ENCODE data around the gene SNUPN. TPM values are rescaled to one million over a fixed set of nuclear protein-coding genes. Genes with fewer than 3 reads are reported as not detected.

Gene SNUPN
- total and polyA plus RNA-seq, 2 of the 8 experiments (the other 6 are each of a cell fraction or from before 2014, with no cell fraction given), result 13.3 to 28.2 TPM

DNA sequence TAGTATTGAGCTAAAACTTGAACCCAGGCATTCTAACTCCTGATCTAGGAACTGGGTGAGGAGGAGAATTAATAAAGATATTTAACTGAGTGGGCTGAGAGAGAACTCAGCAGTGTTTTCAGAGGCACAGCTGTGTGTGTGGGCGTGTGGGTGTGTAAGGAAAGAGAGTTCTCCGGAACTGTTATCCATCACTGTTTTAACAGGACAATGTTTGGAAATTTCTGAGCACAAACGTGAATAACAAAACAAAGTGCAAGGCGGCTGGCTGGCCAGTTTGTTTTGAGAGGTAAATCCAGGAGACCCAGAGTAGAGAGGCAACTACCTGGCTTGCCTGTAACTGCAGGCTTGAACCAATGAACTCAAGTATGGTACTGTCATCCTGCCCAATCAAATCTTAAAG, 41.4 kb downstream of the SNUPN start:
- no peak overlapping the region for H3K27ac ChIP-seq (ENCODE audit: low read depth, low read length)
- no peak for FAIRE-seq

More for the DNA sequence above, 41.4 kb downstream of the SNUPN start:
- Histone ChIP-seq H2BK15ac (ENCODE audit: low read length) (no peak overlapping the region), H3K14ac (ENCODE audit: insufficient read length) (no peak overlapping the region), H2AFZ (ENCODE audit: low read length) (no peak overlapping the region), H3K4me3 (ENCODE audit: extremely low read depth in 1 of 4, insufficient read depth in 2 of 4, low read depth in 3 of 4, low read length in 4 of 4) (no peak overlapping the region), H4K91ac (replicated peaks; ENCODE audit: insufficient read length, low read length) (no peak overlapping the region), H2BK12ac (ENCODE audit: low read depth, low read length) (no peak overlapping the region), H3K23ac (ENCODE audit: insufficient read length) (no peak overlapping the region), H3K9ac (replicated peaks in 1 of 4; ENCODE audit: extremely low read depth in 1 of 4, low read depth in 3 of 4, low read length in 3 of 4) (no peak overlapping the region), H2BK120ac (replicated peaks; ENCODE audit: low read depth, low read length) (no peak overlapping the region), H2AK5ac (ENCODE audit: low read depth, low read length) (no peak overlapping the region), H3K4ac (replicated peaks; ENCODE audit: insufficient read length, low read depth, low read length) (no peak overlapping the region), H3K79me1 (ENCODE audit: low read depth, low read length) (no peaks in the 10 kb centered on the region), H3K56ac (replicated peaks; ENCODE audit: insufficient read length, low read depth, low read length) (no peak overlapping the region), H4K8ac (ENCODE audit: extremely low read depth, insufficient read depth, low read length) (no peak overlapping the region), H3K4me2 (ENCODE audit: insufficient read depth in 1 of 2, low read depth in 2 of 2, low read length in 2 of 2) (no peak overlapping the region), H3K79me2 (ENCODE audit: control insufficient read depth in 1 of 2, insufficient read depth in 2 of 2, low read length in 2 of 2) (no peaks in the 10 kb centered on the region), H3K9me3 (ENCODE audit: insufficient read depth in 2 of 2, low read depth in 1 of 2, low read length in 1 of 2) (no peaks in the 10 kb centered on the region), H3K36me3 (ENCODE audit: control insufficient read depth in 2 of 4, insufficient read depth in 4 of 4, low read length in 3 of 4) (no peaks in the 10 kb centered on the region), H3K27me3 (replicated peaks in 1 of 4; ENCODE audit: control insufficient read depth in 3 of 4, extremely low read depth in 1 of 4, insufficient read depth in 3 of 4, low read length in 3 of 4) (no peaks in the 10 kb centered on the region), H2BK20ac (ENCODE audit: low read length) (no peak overlapping the region), H3K4me1 (replicated peaks in 1 of 4; ENCODE audit: control insufficient read depth in 3 of 4, insufficient read depth in 4 of 4, low read length in 3 of 4) (peaks cover 2 to 6% (median 4%) of the 10 kb centered on the region in 4 experiments; a peak in 6 of 7 replicates), H3K18ac (ENCODE audit: extremely low read depth, low read length) (no peak overlapping the region), H3K23me2 (ENCODE audit: low read depth, low read length) (peaks cover 5% of the 10 kb centered on the region; the same call in 1 of the 2 replicates), H4K5ac (ENCODE audit: insufficient read length, low read depth, low read length) (no peak overlapping the region), H4K20me1 (replicated peaks in 1 of 2; ENCODE audit: control insufficient read depth in 1 of 2, insufficient read depth in 2 of 2, low read length in 2 of 2) (no peaks in the 10 kb centered on the region), H2BK5ac (ENCODE audit: low read depth, low read length) (no peak overlapping the region)
- WGBS, 2 experiments (ENCODE audit: extremely low coverage in 1 of 2, insufficient coverage in 1 of 2, insufficient read length in 1 of 2, insufficient replicate concordance in 2 of 2, low coverage in 1 of 2, low lambda C conversion rate in 2 of 2, missing lambda C conversion rate in 1 of 2), result 65% methylated on average over 4 of the region's 4 CpGs; no CpG with 5 or more reads in 1 of the 2 experiments
- CTCF ChIA-PET (ENCODE audit: partially characterized antibody), result interaction anchor here (1.3 to 4.3 kb wide), 2 partner anchors 10 to 13 kb away, joined by 4 to 23 read pairs; no protein-coding TSS in a partner anchor
- POLR2A ChIA-PET (ENCODE audit: partially characterized antibody), result interaction anchor here (1.0 to 1.4 kb wide), 3 partner anchors 9 to 128 kb away, joined by 3 to 4 read pairs (median 4); no protein-coding TSS in a partner anchor
- no peak for DNase-seq (ENCODE audit: low read depth in 1 of 2, low spot score in 2 of 2)
- TF ChIP-seq ZNF274 (IDR thresholded peaks at IDR 0.05; ENCODE audit: borderline replicate concordance, extremely low read depth, low read length) (no peak), NANOG (IDR thresholded peaks at IDR 0.05; ENCODE audit: insufficient read depth, low read depth, low read length, poor library complexity, severe bottlenecking) (no peak), CHD1 (IDR thresholded peaks at IDR 0.05; ENCODE audit: low read depth, low read length) (no peak), RXRA (IDR thresholded peaks at IDR 0.05; ENCODE audit: insufficient read depth, low read depth, low read length) (no peak), ASH2L (IDR thresholded peaks at IDR 0.05; ENCODE audit: low read length) (no peak), TEAD4 (IDR thresholded peaks at IDR 0.05; ENCODE audit: low read depth, low read length) (no peak), KDM1A (IDR thresholded peaks at IDR 0.05; ENCODE audit: borderline replicate concordance, low read length) (no peak), RBBP5 (IDR thresholded peaks at IDR 0.05; ENCODE audit: borderline replicate concordance, low read depth, low read length) (no peak), NRF1 (IDR thresholded peaks at IDR 0.05; ENCODE audit: low read depth, low read length) (no peak)

All from H1 (cell line).